Activated CD8-positive, alpha-beta T cell treated with anti-CD3 and anti-CD28 coated beads for 36 hours (primary cell): Measurements from ENCODE around the gene CDC23. TPM values are rescaled to one million over a fixed set of nuclear protein-coding genes. Genes with fewer than 3 reads are reported as not detected.

Source experiments
- ATAC-seq: fragments of 200-7000 bp; cut with Tn5 transposase; one replicate; pipeline ENCODE4 v1.10.0; 2021; ENCODE audit warnings: mild to moderate bottlenecking, moderate library complexity
- CTCF ChIA-PET: fragments of 350-600 bp; sonication (Branson Sonifier 250); formaldehyde crosslinking; loops from one replicate; lab custom pipeline; 2021; ENCODE audit warnings: antibody characterized with exemption; lab: Charles Lee
- POLR2A ChIA-PET: fragments of 350-600 bp; sonication (Branson Sonifier 250); formaldehyde crosslinking; loops from one replicate; lab custom pipeline; 2021; ENCODE audit warnings: antibody characterized with exemption; lab: Charles Lee
- DNase-seq: peaks from one replicate; pipeline ENCODE4 v3.0.0-alpha.2; 2020
- H3K27ac Mint-ChIP-seq: one replicate; pipeline ENCODE4 v1.8.0; 2021; ENCODE audit warnings: mild to moderate bottlenecking, mixed read lengths
- H3K27me3 Mint-ChIP-seq: one replicate; pipeline ENCODE4 v1.8.0; 2021; ENCODE audit warnings: mixed read lengths
- H3K36me3 Mint-ChIP-seq: one replicate; pipeline ENCODE4 v1.8.0; 2021; ENCODE audit warnings: low read depth, mixed read lengths
- H3K4me1 Mint-ChIP-seq: one replicate; pipeline ENCODE4 v1.8.0; 2021; ENCODE audit warnings: low read depth, mixed read lengths
- H3K4me3 Mint-ChIP-seq: one replicate; pipeline ENCODE4 v1.8.0; 2021; ENCODE audit warnings: mild to moderate bottlenecking, moderate library complexity, mixed read lengths
- H3K9me3 Mint-ChIP-seq: one replicate; pipeline ENCODE4 v1.8.0; 2021; ENCODE audit warnings: mixed read lengths
- CTCF ChIP-seq: fragments of 200-600 bp; IDR thresholded peaks from one replicate; pipeline ENCODE4 v1.8.0; 2022; ENCODE audit warnings: antibody characterized with exemption, mild to moderate bottlenecking
- intact Hi-C: fragments of 100-400 bp; cut with micrococcal nuclease; formaldehyde crosslinking; loops from one replicate; pipeline ENCODE4 v1.10.0; 2022
- total RNA-seq, 2 experiments: library from RNA; stranded (reverse); gene quantifications; one replicate each; pipeline ENCODE4 v1.2.3, GENCODE V29; 2021

The CDC23 gene
- total RNA-seq, 2 experiments from 2014 or later, result 40.4 to 43.8 TPM

GRCh38 chr5:138188626-138189025 is 24.5 kb downstream of the CDC23 start:
- Mint-ChIP-seq H3K9me3 (no peaks in the 10 kb centered on the region), H3K36me3 (peaks cover 54% of the 10 kb centered on the region), H3K27ac (no peak overlapping the region), H3K27me3 (no peaks in the 10 kb centered on the region), H3K4me1 (no peaks in the 10 kb centered on the region), H3K4me3 (no peak overlapping the region)
- ChIA-PET POLR2A (interaction anchor here (1.2 kb wide), 1 partner anchor 9 kb away, joined by 3 read pairs; no protein-coding TSS in a partner anchor), CTCF (interaction anchor here (0.8 to 2.1 kb wide), 5 partner anchors 9 to 223 kb away, joined by 3 to 7 read pairs (median 4); partner anchors contain the start of genes CDC25C and KIF20A)
- ATAC-seq (no peak), DNase-seq (no peak)
- no peak for TF ChIP-seq CTCF
- intact Hi-C loops, result no loop called here

GRCh38 chr5:138186002-138186447 is 27.1 kb downstream of the CDC23 start:
- Mint-ChIP-seq H3K36me3 (peaks cover 56% of the 10 kb centered on the region), H3K9me3 (no peaks in the 10 kb centered on the region), H3K27ac (peak overlapping the region; percentile 36), H3K4me3 (no peak overlapping the region), H3K4me1 (no peaks in the 10 kb centered on the region), H3K27me3 (no peaks in the 10 kb centered on the region)
- ATAC-seq (no peak), DNase-seq (no peak)
- no peak for TF ChIP-seq CTCF
- intact Hi-C loops, result no loop called here
- ChIA-PET POLR2A (interaction anchor here (0.8 to 1.4 kb wide), 3 partner anchors 8 to 154 kb away, joined by 3 to 4 read pairs (median 3); no protein-coding TSS in a partner anchor), CTCF (interaction anchor here (0.8 to 1.3 kb wide), 2 partner anchors 15 to 23 kb away, joined by 3 to 4 read pairs; no protein-coding TSS in a partner anchor)

- intact Hi-C loops, result no loop called here
- ChIA-PET CTCF (no interaction called here), POLR2A (interaction anchor here (1.0 to 1.5 kb wide), 2 partner anchors 12 to 34 kb away, joined by 3 read pairs; no protein-coding TSS in a partner anchor)
- Mint-ChIP-seq H3K36me3 (peaks cover 47% of the 10 kb centered on the region), H3K4me1 (peaks cover 5% of the 10 kb centered on the region), H3K9me3 (no peaks in the 10 kb centered on the region), H3K4me3 (no peak overlapping the region), H3K27ac (no peak overlapping the region), H3K27me3 (no peaks in the 10 kb centered on the region)
- ATAC-seq (no peak), DNase-seq (no peak)
- no peak for TF ChIP-seq CTCF
Observed at GRCh38 chr5:138182808-138183207, 30.3 kb downstream of the CDC23 start.

GRCh38 chr5:138180841-138181240 is 32.3 kb downstream of the CDC23 start:
- H3K27ac Mint-ChIP-seq, result no peak overlapping the region
- POLR2A ChIA-PET, result interaction anchor here (0.5 to 2.0 kb wide), 3 partner anchors 9 to 354 kb away, joined by 3 to 12 read pairs (median 4); partner anchors contain the start of gene KDM3B
- DNase-seq (no peak), ATAC-seq (no peak)
- CTCF ChIA-PET, result interaction anchor here (1.1 to 4.1 kb wide), 6 partner anchors 10 to 322 kb away, joined by 3 to 35 read pairs (median 6); partner anchors contain the start of gene KDM3B
- peaks cover 34% of the 10 kb centered on the region for H3K36me3 Mint-ChIP-seq
- TF ChIP-seq CTCF, result no peak
- intact Hi-C loops, result no loop called here
- no peak overlapping the region for H3K4me3 Mint-ChIP-seq
- no peaks in the 10 kb centered on the region for H3K27me3 Mint-ChIP-seq
- H3K4me1 Mint-ChIP-seq, result peaks cover 15% of the 10 kb centered on the region
- H3K9me3 Mint-ChIP-seq, result no peaks in the 10 kb centered on the region

- CTCF ChIA-PET, result interaction anchor here (0.6 to 4.1 kb wide), 14 partner anchors 8 to 323 kb away, joined by 3 to 35 read pairs (median 4); partner anchors contain the start of gene KDM3B
- DNase-seq, result peak; percentile 6
- TF ChIP-seq CTCF, result peak; percentile 63
- no peaks in the 10 kb centered on the region for H3K27me3 Mint-ChIP-seq
- peak overlapping the region; percentile 50 for H3K27ac Mint-ChIP-seq
- peaks cover 33% of the 10 kb centered on the region for H3K36me3 Mint-ChIP-seq
- no peaks in the 10 kb centered on the region for H3K9me3 Mint-ChIP-seq
- H3K4me1 Mint-ChIP-seq, result peaks cover 16% of the 10 kb centered on the region
- H3K4me3 Mint-ChIP-seq, result no peak overlapping the region
- peak; percentile 17 for ATAC-seq
- intact Hi-C loops, result no loop called here
- POLR2A ChIA-PET, result interaction anchor here (0.5 to 2.0 kb wide), 4 partner anchors 8 to 355 kb away, joined by 3 to 12 read pairs (median 4); partner anchors contain the start of gene KDM3B
Observed at GRCh38 chr5:138180183-138180782, 32.8 kb downstream of the CDC23 start.
